Hematopoietic multipotent progenitor cell treated with erythropoietin and hydrocortisone succinate and interleukin-3 and kit ligand, for 15 days (in vitro differentiated cells): ENCODE data around the gene PTPN20.

Experiments used
- DNase-seq: peaks from one replicate; pipeline ENCODE4 v3.0.0-alpha.2; 2015; ENCODE audit warnings: low spot score

PTPN20 gene

GRCh38 chr10:47022311-47023131, 111.3 kb downstream of the PTPN20 start:
- no peak for DNase-seq

- no peak for DNase-seq
Measured at GRCh38 chr10:47023237-47024045, 112.2 kb downstream of the PTPN20 start.

GRCh38 chr10:47024046-47024322, 112.8 kb downstream of the PTPN20 start:
- DNase-seq = no peak

GRCh38 chr10:47024399-47025252, 113.4 kb downstream of the PTPN20 start:
- DNase-seq = peak; percentile 37

- no peak for DNase-seq
Measured at GRCh38 chr10:47025253-47025539, 114.0 kb downstream of the PTPN20 start.

GRCh38 chr10:47025540-47026300, 114.5 kb downstream of the PTPN20 start:
- no peak for DNase-seq

GRCh38 chr10:47026301-47027107, 115.3 kb downstream of the PTPN20 start:
- no peak for DNase-seq

- DNase-seq = no peak
Measured at GRCh38 chr10:47027108-47027783, 116.0 kb downstream of the PTPN20 start.

- DNase-seq = no peak
Measured at GRCh38 chr10:47027784-47028260, 116.6 kb downstream of the PTPN20 start.

- DNase-seq = no peak
Measured at GRCh38 chr10:47028466-47028865, 117.2 kb downstream of the PTPN20 start.

GRCh38 chr10:47029181-47030009, 118.2 kb downstream of the PTPN20 start:
- no peak for DNase-seq

- no peak for DNase-seq
Measured at GRCh38 chr10:47030191-47030703, 119.0 kb downstream of the PTPN20 start.

GRCh38 chr10:47031211-47031900, 120.1 kb downstream of the PTPN20 start:
- DNase-seq = no peak

- no peak for DNase-seq
Measured at GRCh38 chr10:47031901-47032465, 120.8 kb downstream of the PTPN20 start.

GRCh38 chr10:47033081-47033480, 121.9 kb downstream of the PTPN20 start:
- no peak for DNase-seq

GRCh38 chr10:47033541-47034270, 122.5 kb downstream of the PTPN20 start:
- no peak for DNase-seq

GRCh38 chr10:47034441-47035051, 123.3 kb downstream of the PTPN20 start:
- DNase-seq = no peak
